ENCODE measurements around the gene PCDHGA9.

Gene PCDHGA9

DNA sequence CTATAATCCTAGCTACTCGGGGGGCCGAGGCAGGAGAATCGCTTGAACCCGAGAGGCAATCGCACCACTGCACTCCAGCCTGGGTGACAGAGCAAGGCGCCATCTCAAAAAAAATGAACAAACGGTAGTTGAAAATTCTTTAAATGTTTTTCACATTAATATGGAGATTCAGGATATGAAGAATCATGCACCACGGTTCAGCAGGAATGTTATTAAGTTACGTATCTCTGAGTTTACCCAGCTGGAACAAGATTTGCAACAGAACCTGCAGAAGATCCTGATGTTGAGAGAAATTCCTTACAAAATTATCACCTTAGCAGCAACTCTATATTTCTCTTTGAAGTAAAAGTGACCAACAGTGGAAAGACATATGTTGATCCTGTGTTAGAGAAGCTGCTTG is 37.8 kb downstream of the PCDHGA9 start:
- H3K36me3 Mint-ChIP-seq (ENCODE audit: low read depth): no peaks in the 10 kb centered on the region
- H3K4me1 Mint-ChIP-seq (ENCODE audit: low read depth): no peaks in the 10 kb centered on the region
- H3K27ac Mint-ChIP-seq: no peak overlapping the region
- no peaks in the 10 kb centered on the region for H3K9me3 Mint-ChIP-seq
- H3K4me3 Mint-ChIP-seq: no peak overlapping the region
- H3K27me3 Mint-ChIP-seq (ENCODE audit: low read depth): peaks cover 4% of the 10 kb centered on the region

GRCh38 chr5:141441571-141442170 is 39.1 kb downstream of the PCDHGA9 start:
- H3K27ac Mint-ChIP-seq: no peak overlapping the region
- no peak overlapping the region for H3K4me3 Mint-ChIP-seq
- H3K4me1 Mint-ChIP-seq (ENCODE audit: low read depth): no peaks in the 10 kb centered on the region
- H3K27me3 Mint-ChIP-seq (ENCODE audit: low read depth): peaks cover under 1% of the 10 kb centered on the region
- H3K9me3 Mint-ChIP-seq: no peaks in the 10 kb centered on the region
- H3K36me3 Mint-ChIP-seq (ENCODE audit: low read depth): no peaks in the 10 kb centered on the region
